Measurements from ENCODE around the gene SPDYE17.
"Not testable (repeated sequence)": the region's sequence is repeated elsewhere in the genome, so short reads cannot be mapped to it uniquely, and the experiment has no call there.

GRCh38 chr7:76990202-76990601 lies 42.0 kb downstream of the SPDYE17 start:
- not testable (repeated sequence) for TF ChIP-seq FOSL1 (IDR thresholded peaks at IDR 0.05; ENCODE audit: low read depth); SIN3A (IDR thresholded peaks at IDR 0.05; ENCODE audit: low read depth); JUND (IDR thresholded peaks at IDR 0.05); POLR2A (IDR thresholded peaks at IDR 0.05; ENCODE audit: borderline replicate concordance, extremely low read depth, insufficient read depth, insufficient read length); POLR2AphosphoS5 (IDR thresholded peaks at IDR 0.05; ENCODE audit: low read depth, low read length); ATF3 (IDR thresholded peaks at IDR 0.05); EZH2 (IDR thresholded peaks at IDR 0.05); MAX (IDR thresholded peaks at IDR 0.05); ZBTB33 (IDR thresholded peaks at IDR 0.05; ENCODE audit: extremely low read depth, insufficient replicate concordance, low read length); REST (IDR thresholded peaks at IDR 0.05; ENCODE audit: low read depth); EZH2phosphoT487 (IDR thresholded peaks at IDR 0.05; ENCODE audit: borderline replicate concordance); ZNF274 (IDR thresholded peaks at IDR 0.05; ENCODE audit: low read depth, low read length)
- TF ChIP-seq, protein P1, sequence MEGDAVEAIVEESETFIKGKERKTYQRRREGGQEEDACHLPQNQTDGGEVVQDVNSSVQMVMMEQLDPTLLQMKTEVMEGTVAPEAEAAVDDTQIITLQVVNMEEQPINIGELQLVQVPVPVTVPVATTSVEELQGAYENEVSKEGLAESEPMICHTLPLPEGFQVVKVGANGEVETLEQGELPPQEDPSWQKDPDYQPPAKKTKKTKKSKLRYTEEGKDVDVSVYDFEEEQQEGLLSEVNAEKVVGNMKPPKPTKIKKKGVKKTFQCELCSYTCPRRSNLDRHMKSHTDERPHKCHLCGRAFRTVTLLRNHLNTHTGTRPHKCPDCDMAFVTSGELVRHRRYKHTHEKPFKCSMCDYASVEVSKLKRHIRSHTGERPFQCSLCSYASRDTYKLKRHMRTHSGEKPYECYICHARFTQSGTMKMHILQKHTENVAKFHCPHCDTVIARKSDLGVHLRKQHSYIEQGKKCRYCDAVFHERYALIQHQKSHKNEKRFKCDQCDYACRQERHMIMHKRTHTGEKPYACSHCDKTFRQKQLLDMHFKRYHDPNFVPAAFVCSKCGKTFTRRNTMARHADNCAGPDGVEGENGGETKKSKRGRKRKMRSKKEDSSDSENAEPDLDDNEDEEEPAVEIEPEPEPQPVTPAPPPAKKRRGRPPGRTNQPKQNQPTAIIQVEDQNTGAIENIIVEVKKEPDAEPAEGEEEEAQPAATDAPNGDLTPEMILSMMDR (IDR thresholded peaks at IDR 0.05 in 2 of 3, conservative IDR thresholded peaks at IDR 0.05 in 1 of 3; ENCODE audit: borderline replicate concordance in 1 of 3, insufficient read depth in 1 of 3, low read depth in 2 of 3, low read length in 2 of 3) = not testable (repeated sequence)
